SHP77 (cell line): ENCODE measurements around the gene CCDC195.

Experiments used
- DNase-seq, 2 experiments: peaks; one replicate each; lab custom pipeline; 2025; lab: John Stamatoyannopoulos, UW

The CCDC195 gene, protein sequence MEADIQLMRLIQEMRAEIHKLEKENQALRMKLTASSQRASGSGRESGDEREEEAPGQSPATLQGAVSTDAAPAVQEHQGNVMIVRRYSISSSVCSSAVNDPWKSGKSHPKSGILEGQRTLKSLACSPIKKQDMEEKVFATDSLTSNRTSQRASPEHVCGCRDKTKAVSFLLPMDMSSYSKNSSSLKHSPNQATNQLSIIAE

GRCh38 chr2:224716201-224716600, at the start of gene CCDC195:
Gene CCDC195, minus strand, starts transcription at chr2:224716365. Its CDS starts 0 bp downstream, at chr2:224716365.
- no peak for DNase-seq

- DNase-seq: no peak
These were observed 48.5 kb upstream of the CCDC195 start for GRCh38 chr2:224764565-224765236.

- DNase-seq: no peak
These were observed 41.9 kb upstream of the CCDC195 start for GRCh38 chr2:224757934-224758548.

GRCh38 chr2:224753743-224754540, 37.8 kb upstream of the CCDC195 start:
- no peak for DNase-seq

GRCh38 chr2:224751996-224752698, 36.0 kb upstream of the CCDC195 start:
- no peak for DNase-seq

DNA sequence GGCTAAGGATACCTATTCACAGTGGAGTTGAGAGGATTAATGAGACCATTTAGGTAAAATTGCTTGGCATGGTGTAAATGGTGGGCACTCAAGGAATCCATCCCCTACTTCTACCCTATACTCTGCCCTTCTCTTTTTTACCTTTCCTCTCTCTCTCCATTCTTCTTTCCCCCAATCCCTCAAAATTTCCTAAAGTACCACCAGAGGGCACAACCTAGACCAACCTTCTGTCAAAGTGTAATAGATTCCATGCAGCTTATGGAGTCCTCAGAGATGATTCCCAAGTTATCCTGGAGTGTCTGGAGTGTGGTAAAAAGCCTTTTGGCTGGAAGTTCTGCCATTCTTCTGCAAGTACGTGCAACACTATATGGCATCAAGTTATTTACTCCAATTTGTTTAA, 33.0 kb upstream of the CCDC195 start:
- DNase-seq: no peak

GRCh38 chr2:224747765-224748164, 31.6 kb upstream of the CCDC195 start:
- DNase-seq: no peak

- DNase-seq: no peak
These were observed 20.1 kb upstream of the CCDC195 start for GRCh38 chr2:224736227-224736626.

GRCh38 chr2:224734949-224735348, 18.8 kb upstream of the CCDC195 start:
- no peak for DNase-seq

- no peak for DNase-seq
These were observed 15.5 kb upstream of the CCDC195 start for GRCh38 chr2:224731665-224732064.

- no peak for DNase-seq
These were observed 13.3 kb upstream of the CCDC195 start for GRCh38 chr2:224729435-224729834.

GRCh38 chr2:224724331-224724730, 8.2 kb upstream of the CCDC195 start:
- DNase-seq: no peak

DNA sequence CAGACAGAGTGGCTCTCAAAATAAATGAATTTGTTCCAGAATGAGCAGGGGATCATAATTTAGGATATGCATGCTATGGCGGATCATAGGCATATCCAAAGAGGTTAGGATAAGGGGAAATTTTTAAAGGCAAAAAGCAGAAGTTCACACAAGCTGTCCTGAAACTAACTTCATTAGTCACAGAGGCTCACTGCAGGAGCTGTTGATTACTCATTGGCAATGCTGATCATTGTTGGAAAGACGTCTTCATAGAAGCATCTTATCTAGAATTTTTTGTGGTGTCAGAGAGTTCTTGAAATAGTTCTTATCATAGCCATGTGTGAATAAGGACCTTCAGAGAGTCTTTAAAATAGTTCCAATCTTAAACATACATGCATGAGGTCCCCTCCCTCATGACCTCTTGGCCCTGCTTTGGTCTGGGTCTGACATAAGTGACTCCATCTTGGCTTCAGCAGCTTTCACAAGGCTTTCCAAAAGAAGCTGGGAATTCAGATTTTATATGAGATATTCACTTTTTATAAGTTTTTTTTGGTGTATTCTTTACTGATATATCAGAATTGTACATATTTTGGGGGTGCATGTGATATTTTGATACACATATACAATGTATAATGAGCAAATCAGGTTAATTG, 7.5 kb upstream of the CCDC195 start:
- no peak for DNase-seq

GRCh38 chr2:224722770-224723169, 6.6 kb upstream of the CCDC195 start:
- no peak for DNase-seq

DNA sequence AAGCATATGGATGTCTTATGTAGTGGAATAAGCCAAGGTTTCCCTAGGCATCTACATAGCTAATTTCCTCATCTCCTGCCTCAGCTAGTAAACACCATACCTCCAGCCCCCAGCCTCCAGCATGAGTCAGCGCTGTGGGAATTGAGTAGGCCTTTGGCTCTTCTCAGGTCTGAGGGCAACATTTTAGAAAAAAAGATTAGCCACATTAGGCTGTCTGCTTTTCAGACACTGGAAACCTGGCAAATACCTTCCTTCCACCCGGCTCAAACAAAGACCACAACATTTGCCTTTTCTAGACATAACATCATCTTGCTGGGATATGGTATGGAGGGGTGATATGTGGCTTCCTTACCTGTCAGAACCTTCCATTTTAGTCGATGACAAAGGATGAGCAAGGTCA, 6.1 kb upstream of the CCDC195 start:
- no peak for DNase-seq

GRCh38 chr2:224716921-224717320, 756 bp upstream of the CCDC195 start:
- DNase-seq: no peak

GRCh38 chr2:224711859-224712665, 4.1 kb downstream of the CCDC195 start:
- no peak for DNase-seq

GRCh38 chr2:224711381-224711780, 4.8 kb downstream of the CCDC195 start:
- DNase-seq: no peak

DNA sequence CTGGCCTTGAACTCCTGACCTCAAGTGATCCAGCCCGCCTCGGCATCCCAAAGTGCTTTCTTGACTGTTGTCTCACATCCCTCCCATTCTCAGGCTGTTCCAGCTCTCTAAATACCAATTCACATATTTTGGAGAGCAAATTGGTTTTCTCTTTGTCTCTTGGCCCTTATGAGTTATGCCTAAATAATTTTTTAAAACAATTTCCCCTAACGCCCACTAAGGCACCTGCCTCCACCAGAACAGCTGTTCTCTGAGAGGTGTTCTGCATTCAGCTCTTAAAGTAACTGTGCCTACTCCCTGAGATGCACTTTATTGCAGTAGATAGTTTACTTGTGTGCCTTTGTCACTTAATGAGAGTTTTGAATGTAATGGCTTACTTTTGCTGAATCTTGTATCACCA, 6.9 kb downstream of the CCDC195 start:
- no peak for DNase-seq

- DNase-seq: no peak
These were observed 21.7 kb downstream of the CCDC195 start for GRCh38 chr2:224694502-224694901.

DNA sequence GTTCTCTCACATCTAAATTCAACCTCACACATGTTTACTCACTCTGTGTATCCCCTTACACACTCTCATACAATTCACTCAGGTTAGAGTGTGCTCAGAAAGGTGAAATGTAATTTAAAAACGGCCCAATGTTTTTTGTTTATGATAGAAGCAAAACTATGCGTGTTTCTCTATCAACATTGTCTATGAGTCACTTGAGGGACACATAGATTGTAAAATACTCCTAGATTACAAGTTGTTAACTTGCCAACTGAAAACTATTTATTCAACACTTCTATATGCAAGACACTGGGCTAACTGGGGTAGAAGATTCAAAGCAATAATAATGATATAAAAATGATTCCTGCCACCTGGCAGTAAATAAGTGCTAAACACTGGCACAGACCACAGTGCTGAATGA, 24.6 kb downstream of the CCDC195 start:
- no peak for DNase-seq
